Progenitor cell of endocrine pancreas (in vitro differentiated cells): ENCODE results near the gene COL2A1. TPM values are rescaled to one million over a fixed set of nuclear protein-coding genes. Genes with fewer than 3 reads are reported as not detected.

Source experiments
- DNase-seq: peaks from one replicate; pipeline ENCODE4 v3.0.0; 2021; ENCODE audit warnings: low spot score; ENCODE audit not compliant: unreplicated experiment
- H3K27ac Mint-ChIP-seq: 2 replicates; pipeline ENCODE4 v1.8.0; 2021; ENCODE audit warnings: mild to moderate bottlenecking, moderate library complexity, mixed read lengths
- H3K27me3 Mint-ChIP-seq: 2 replicates; pipeline ENCODE4 v1.8.0; 2021; ENCODE audit warnings: mixed read lengths
- H3K36me3 Mint-ChIP-seq: 2 replicates; pipeline ENCODE4 v1.8.0; 2022; ENCODE audit warnings: mixed read lengths; ENCODE audit not compliant: insufficient read depth
- H3K4me1 Mint-ChIP-seq: 2 replicates; pipeline ENCODE4 v1.8.0; 2021; ENCODE audit warnings: low read depth, mixed read lengths
- H3K4me3 Mint-ChIP-seq: 2 replicates; pipeline ENCODE4 v1.8.0; 2021; ENCODE audit warnings: low read depth, mild to moderate bottlenecking, moderate library complexity, mixed read lengths
- H3K9me3 Mint-ChIP-seq: 2 replicates; pipeline ENCODE4 v1.8.0; 2021; ENCODE audit warnings: low read depth, mixed read lengths
- total RNA-seq: library from RNA; stranded (reverse); gene quantifications from 2 replicates; pipeline ENCODE4 v1.2.1, GENCODE V29; 2021
- TF ChIP-seq, protein P1 (sequence below): fragments of 200-600 bp; sonication (generic); IDR thresholded peaks from one replicate; pipeline ENCODE4 v1.5.0; 2021; ENCODE audit warnings: antibody characterized with exemption, mild to moderate bottlenecking; ENCODE audit not compliant: unreplicated experiment

The COL2A1 gene
- total RNA-seq, 1 donor from 2014 or later: 424 TPM

DNA sequence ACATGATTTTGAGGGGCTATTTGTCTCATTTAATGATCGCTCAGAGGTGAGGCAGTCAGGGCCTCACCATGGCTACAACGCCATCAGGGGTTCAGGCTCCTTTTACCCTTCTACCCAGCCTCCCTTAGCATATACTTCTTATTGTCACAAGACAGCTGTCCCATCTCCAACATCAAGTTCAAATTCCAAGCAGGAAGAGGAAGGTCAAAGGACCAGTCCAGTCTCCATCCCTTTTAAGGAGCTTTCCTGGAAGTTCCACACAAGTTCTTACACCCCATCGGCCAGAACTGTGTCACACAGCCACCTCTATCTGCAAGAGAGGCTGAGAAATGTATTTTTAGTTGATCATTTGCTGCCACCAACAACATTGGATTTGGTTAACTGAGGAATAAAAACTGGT is 49.2 kb downstream of the COL2A1 start:
- H3K27me3 Mint-ChIP-seq: peaks cover 40% of the 10 kb centered on the region
- no peaks in the 10 kb centered on the region for H3K4me1 Mint-ChIP-seq
- no peak overlapping the region for H3K4me3 Mint-ChIP-seq
- H3K27ac Mint-ChIP-seq: no peak overlapping the region
- H3K36me3 Mint-ChIP-seq: no peaks in the 10 kb centered on the region
- no peaks in the 10 kb centered on the region for H3K9me3 Mint-ChIP-seq
- DNase-seq: no peak
- TF ChIP-seq, protein P1, sequence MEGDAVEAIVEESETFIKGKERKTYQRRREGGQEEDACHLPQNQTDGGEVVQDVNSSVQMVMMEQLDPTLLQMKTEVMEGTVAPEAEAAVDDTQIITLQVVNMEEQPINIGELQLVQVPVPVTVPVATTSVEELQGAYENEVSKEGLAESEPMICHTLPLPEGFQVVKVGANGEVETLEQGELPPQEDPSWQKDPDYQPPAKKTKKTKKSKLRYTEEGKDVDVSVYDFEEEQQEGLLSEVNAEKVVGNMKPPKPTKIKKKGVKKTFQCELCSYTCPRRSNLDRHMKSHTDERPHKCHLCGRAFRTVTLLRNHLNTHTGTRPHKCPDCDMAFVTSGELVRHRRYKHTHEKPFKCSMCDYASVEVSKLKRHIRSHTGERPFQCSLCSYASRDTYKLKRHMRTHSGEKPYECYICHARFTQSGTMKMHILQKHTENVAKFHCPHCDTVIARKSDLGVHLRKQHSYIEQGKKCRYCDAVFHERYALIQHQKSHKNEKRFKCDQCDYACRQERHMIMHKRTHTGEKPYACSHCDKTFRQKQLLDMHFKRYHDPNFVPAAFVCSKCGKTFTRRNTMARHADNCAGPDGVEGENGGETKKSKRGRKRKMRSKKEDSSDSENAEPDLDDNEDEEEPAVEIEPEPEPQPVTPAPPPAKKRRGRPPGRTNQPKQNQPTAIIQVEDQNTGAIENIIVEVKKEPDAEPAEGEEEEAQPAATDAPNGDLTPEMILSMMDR: no peak

DNA sequence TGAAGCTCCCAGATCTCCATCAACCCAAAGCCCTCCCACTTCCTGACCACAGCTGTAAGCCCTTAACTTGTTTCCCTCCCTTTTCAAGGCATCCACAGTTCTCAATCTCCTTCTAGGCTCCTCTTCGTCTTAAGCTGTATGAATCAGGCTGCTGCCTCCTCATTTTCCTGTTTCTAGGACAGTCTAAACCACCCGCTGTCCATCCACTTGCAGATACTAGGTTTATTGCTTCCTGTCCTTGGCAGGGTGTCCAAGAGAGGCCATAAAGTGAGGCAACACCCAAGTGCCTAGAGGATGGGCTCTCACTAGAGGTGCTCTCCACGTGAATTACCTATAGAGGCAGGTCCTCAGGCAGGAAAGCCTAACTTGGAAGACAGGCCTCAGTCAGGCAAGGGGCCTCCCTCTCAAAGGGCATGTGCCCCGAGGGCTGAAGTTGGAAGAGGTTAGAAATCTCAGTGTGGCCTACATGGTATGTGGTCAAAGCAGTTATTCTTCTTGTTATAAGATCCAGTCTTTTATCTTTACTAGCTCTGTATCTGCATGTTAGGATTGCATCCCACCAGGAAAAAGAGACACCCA is 49.7 kb downstream of the COL2A1 start:
- no peak for DNase-seq
- Mint-ChIP-seq H3K4me3 (no peak overlapping the region), H3K4me1 (no peaks in the 10 kb centered on the region), H3K27me3 (peaks cover 37% of the 10 kb centered on the region), H3K27ac (no peak overlapping the region), H3K9me3 (no peaks in the 10 kb centered on the region), H3K36me3 (no peaks in the 10 kb centered on the region)
- TF ChIP-seq, protein P1: no peak

DNA sequence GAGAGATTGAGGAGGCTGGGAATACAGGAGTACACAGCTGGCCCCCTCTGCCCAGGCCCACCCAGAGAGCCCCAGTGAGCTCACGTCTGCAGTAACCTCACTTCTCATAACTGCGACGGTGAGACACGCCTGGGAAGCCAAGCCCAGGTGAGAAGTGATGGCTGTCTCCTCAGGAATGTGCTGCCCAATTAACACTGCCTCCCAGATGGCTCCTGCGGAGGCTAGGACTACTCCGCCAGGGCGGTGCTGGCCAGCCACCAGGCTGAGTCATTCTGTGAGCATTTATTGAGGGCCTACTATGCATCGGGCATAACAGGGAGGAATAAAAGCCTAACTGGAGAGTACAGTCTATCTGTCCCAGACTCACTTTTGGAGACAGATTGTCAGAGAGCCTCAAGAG is 50.2 kb downstream of the COL2A1 start:
- Mint-ChIP-seq H3K4me3 (no peak overlapping the region), H3K27me3 (peaks cover 37% of the 10 kb centered on the region), H3K9me3 (no peaks in the 10 kb centered on the region), H3K36me3 (no peaks in the 10 kb centered on the region), H3K27ac (no peak overlapping the region), H3K4me1 (no peaks in the 10 kb centered on the region)
- TF ChIP-seq, protein P1: no peak
- no peak for DNase-seq

DNA sequence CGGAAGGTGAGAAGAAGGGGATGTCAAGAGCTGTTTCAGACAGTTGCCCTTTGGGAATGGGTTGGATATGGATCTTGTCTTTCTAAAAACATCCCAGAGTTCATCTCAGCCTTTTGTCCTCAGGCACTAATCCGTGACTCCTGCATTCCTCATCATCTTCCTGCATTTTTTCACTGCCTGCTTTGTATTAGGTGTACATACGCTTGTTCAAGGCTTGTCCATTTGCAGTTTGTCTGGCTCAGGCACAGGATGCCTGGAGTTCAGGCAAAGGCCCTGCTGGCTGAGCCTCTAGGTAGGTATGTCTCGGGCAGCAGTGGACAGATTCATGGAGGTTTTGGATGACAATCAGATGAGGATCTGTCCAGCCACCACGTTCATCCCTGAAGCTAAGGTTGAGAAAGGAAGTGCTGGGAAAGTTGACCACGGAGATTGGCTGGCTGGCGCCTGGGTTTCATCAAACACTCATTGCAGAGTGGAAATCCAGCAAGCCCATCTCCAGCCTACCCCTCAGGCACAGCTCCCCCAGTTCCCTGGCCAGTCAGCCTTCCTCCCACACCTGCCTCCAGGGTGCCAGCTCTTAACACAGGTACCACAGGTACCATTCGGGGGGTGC is 53.3 kb downstream of the COL2A1 start:
- Mint-ChIP-seq H3K27ac (no peak overlapping the region), H3K9me3 (no peaks in the 10 kb centered on the region), H3K4me3 (no peak overlapping the region), H3K27me3 (peaks cover 35% of the 10 kb centered on the region), H3K4me1 (no peaks in the 10 kb centered on the region), H3K36me3 (no peaks in the 10 kb centered on the region)
- no peak for DNase-seq
- TF ChIP-seq, protein P1: no peak

DNA sequence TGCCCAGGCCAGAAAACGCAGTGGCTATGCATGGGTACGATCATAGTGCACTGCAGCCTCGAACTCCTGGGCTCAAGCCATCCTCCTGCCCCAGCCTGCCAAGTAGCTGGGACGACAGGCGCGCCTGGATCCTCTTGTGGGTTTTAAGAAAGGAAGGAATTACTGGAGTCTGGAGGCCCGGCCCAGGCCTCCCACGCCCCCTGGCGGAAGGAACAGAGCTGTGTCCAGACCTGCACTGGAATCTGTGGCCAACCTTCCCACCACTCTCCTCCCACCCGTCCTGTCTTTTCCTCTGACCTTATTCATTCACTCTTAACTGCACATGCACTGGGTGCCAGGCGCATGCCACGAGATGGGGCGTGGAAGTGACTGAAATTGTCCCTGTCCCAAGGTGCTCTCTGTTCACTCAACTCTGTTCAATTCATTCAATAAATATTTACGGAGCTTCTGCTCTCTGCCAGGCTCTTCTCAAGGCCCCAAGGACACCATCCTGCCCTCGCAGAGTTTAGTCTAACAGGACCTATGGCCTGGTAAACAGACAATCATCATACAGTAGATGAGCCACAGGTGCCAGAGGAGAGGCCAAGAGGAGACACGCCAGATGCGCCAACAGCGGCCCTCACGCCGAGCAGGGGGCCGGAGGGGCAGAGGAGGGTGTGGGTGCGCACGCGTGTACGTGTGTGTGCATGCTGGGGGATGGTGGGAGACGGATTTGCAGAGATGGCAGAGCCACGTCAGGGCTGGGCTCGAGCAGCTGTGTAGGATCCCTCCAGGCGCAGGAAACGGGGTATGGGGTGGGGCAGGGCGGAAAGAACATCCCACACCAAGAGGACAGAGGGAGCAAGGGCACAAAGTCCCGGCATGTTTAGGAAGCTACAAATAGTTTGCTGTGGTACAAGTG is 54.6 kb downstream of the COL2A1 start:
- TF ChIP-seq, protein P1: peak; percentile 96
- Mint-ChIP-seq H3K9me3 (no peaks in the 10 kb centered on the region), H3K27me3 (peaks cover 26% of the 10 kb centered on the region), H3K27ac (no peak overlapping the region), H3K4me3 (no peak overlapping the region), H3K36me3 (no peaks in the 10 kb centered on the region), H3K4me1 (no peaks in the 10 kb centered on the region)
- peak; percentile 66 for DNase-seq
